Activated CD8-positive, alpha-beta memory T cell treated with anti-CD3 and anti-CD28 coated beads, Interleukin-2, amount 50 U/mL, for 24 hours (primary cell): ENCODE results near the gene LST1.

Source experiments
- DNase-seq: peaks from one replicate; pipeline ENCODE4 v3.0.0-alpha.2; 2020; ENCODE audit errors: extremely low read depth

The LST1 gene

GRCh38 chr6:31559958-31560696 lies 25.9 kb upstream of the LST1 start:
- DNase-seq: no peak

- DNase-seq: no peak
Measured at GRCh38 chr6:31560697-31561058, 25.4 kb upstream of the LST1 start.

GRCh38 chr6:31567531-31568370 lies 18.3 kb upstream of the LST1 start:
- DNase-seq: no peak

GRCh38 chr6:31568537-31568961 lies 17.5 kb upstream of the LST1 start:
- no peak for DNase-seq

GRCh38 chr6:31569861-31570536 lies 16.1 kb upstream of the LST1 start:
- DNase-seq: no peak

GRCh38 chr6:31572041-31572911 lies 13.8 kb upstream of the LST1 start, which contains the start of gene LTA:
Gene LTA (plus strand): TSS chr6:31572289. CDS start chr6:31572743, 454 bp downstream.
- no peak for DNase-seq

- DNase-seq: no peak
Measured at GRCh38 chr6:31573239-31574105, 12.6 kb upstream of the LST1 start.

- DNase-seq: no peak
Measured at GRCh38 chr6:31574106-31575061, 11.7 kb upstream of the LST1 start.

- no peak for DNase-seq
Measured at GRCh38 chr6:31575335-31575901, 10.7 kb upstream of the LST1 start, which contains the start of gene TNF. Gene TNF (plus strand): TSS chr6:31575565. CDS start chr6:31575742, 177 bp downstream.

GRCh38 chr6:31575952-31576685 lies 10.0 kb upstream of the LST1 start:
- no peak for DNase-seq

GRCh38 chr6:31576897-31577578 lies 9.0 kb upstream of the LST1 start:
- DNase-seq: no peak

- DNase-seq: no peak
Measured at GRCh38 chr6:31577579-31577966, 8.5 kb upstream of the LST1 start.

GRCh38 chr6:31578184-31579118 lies 7.6 kb upstream of the LST1 start:
- no peak for DNase-seq

- DNase-seq: no peak
Measured at GRCh38 chr6:31579119-31579505, 7.0 kb upstream of the LST1 start.

- DNase-seq: no peak
Measured at GRCh38 chr6:31579546-31580437, 6.3 kb upstream of the LST1 start.

- DNase-seq: no peak
Measured at GRCh38 chr6:31580438-31580740, 5.7 kb upstream of the LST1 start.
